ENCODE data around the gene MAGEA8. TPM values are rescaled to one million over a fixed set of nuclear protein-coding genes. Genes with fewer than 3 reads are reported as not detected.

Gene MAGEA8
- total RNA-seq, 1 donor from 2014 or later: not detected

- TF ChIP-seq CTCF (IDR thresholded peaks at IDR 0.05; ENCODE audit: partially characterized antibody, unreplicated experiment): no peak
- Mint-ChIP-seq H3K4me3 (ENCODE audit: unreplicated experiment) (no peak overlapping the region), H3K36me3 (ENCODE audit: unreplicated experiment) (no peaks in the 10 kb centered on the region), H3K4me1 (ENCODE audit: low read depth, unreplicated experiment) (no peaks in the 10 kb centered on the region), H3K27me3 (ENCODE audit: unreplicated experiment) (peaks cover 2% of the 10 kb centered on the region), H3K27ac (ENCODE audit: unreplicated experiment) (no peak overlapping the region), H3K9me3 (ENCODE audit: unreplicated experiment) (no peaks in the 10 kb centered on the region)
- no peak for DNase-seq
Measured at GRCh38 chrX:149851864-149852263, 29.1 kb upstream of the MAGEA8 start.

GRCh38 chrX:149853925-149854324, 27.1 kb upstream of the MAGEA8 start:
- Mint-ChIP-seq H3K4me3 (ENCODE audit: unreplicated experiment) (no peak overlapping the region), H3K27me3 (ENCODE audit: unreplicated experiment) (peaks cover 2% of the 10 kb centered on the region), H3K9me3 (ENCODE audit: unreplicated experiment) (no peaks in the 10 kb centered on the region), H3K36me3 (ENCODE audit: unreplicated experiment) (no peaks in the 10 kb centered on the region), H3K27ac (ENCODE audit: unreplicated experiment) (no peak overlapping the region), H3K4me1 (ENCODE audit: low read depth, unreplicated experiment) (no peaks in the 10 kb centered on the region)
- no peak for DNase-seq
- TF ChIP-seq CTCF (IDR thresholded peaks at IDR 0.05; ENCODE audit: partially characterized antibody, unreplicated experiment): no peak

- DNase-seq: no peak
- Mint-ChIP-seq H3K4me1 (ENCODE audit: low read depth, unreplicated experiment) (no peaks in the 10 kb centered on the region), H3K9me3 (ENCODE audit: unreplicated experiment) (no peaks in the 10 kb centered on the region), H3K4me3 (ENCODE audit: unreplicated experiment) (no peak overlapping the region), H3K27ac (ENCODE audit: unreplicated experiment) (no peak overlapping the region), H3K27me3 (ENCODE audit: unreplicated experiment) (peaks cover 2% of the 10 kb centered on the region), H3K36me3 (ENCODE audit: unreplicated experiment) (no peaks in the 10 kb centered on the region)
- TF ChIP-seq CTCF (IDR thresholded peaks at IDR 0.05; ENCODE audit: partially characterized antibody, unreplicated experiment): no peak
Measured at GRCh38 chrX:149858592-149858991, 22.4 kb upstream of the MAGEA8 start.

- H3K4me3 Mint-ChIP-seq (ENCODE audit: unreplicated experiment): no peak overlapping the region
Measured at GRCh38 chrX:149860445-149860844, 20.5 kb upstream of the MAGEA8 start.

GRCh38 chrX:149865390-149865789, 15.6 kb upstream of the MAGEA8 start:
- no peak for TF ChIP-seq CTCF (IDR thresholded peaks at IDR 0.05; ENCODE audit: partially characterized antibody, unreplicated experiment)
- Mint-ChIP-seq H3K27ac (ENCODE audit: unreplicated experiment) (no peak overlapping the region), H3K27me3 (ENCODE audit: unreplicated experiment) (no peaks in the 10 kb centered on the region)

More at GRCh38 chrX:149860445-149860844, 20.5 kb upstream of the MAGEA8 start:
- Mint-ChIP-seq H3K27me3 (ENCODE audit: unreplicated experiment) (no peaks in the 10 kb centered on the region), H3K27ac (ENCODE audit: unreplicated experiment) (no peak overlapping the region), H3K9me3 (ENCODE audit: unreplicated experiment) (no peaks in the 10 kb centered on the region), H3K36me3 (ENCODE audit: unreplicated experiment) (no peaks in the 10 kb centered on the region), H3K4me1 (ENCODE audit: low read depth, unreplicated experiment) (no peaks in the 10 kb centered on the region)
- no peak for TF ChIP-seq CTCF (IDR thresholded peaks at IDR 0.05; ENCODE audit: partially characterized antibody, unreplicated experiment)
- DNase-seq: no peak

More at GRCh38 chrX:149865390-149865789, 15.6 kb upstream of the MAGEA8 start:
- H3K9me3 Mint-ChIP-seq (ENCODE audit: unreplicated experiment): no peaks in the 10 kb centered on the region
- no peaks in the 10 kb centered on the region for H3K36me3 Mint-ChIP-seq (ENCODE audit: unreplicated experiment)
- H3K4me1 Mint-ChIP-seq (ENCODE audit: low read depth, unreplicated experiment): no peaks in the 10 kb centered on the region
- no peak overlapping the region for H3K4me3 Mint-ChIP-seq (ENCODE audit: unreplicated experiment)
- no peak for DNase-seq
